ENCODE measurements around the gene ATOSA.

- TF ChIP-seq CTCF (conservative IDR thresholded peaks at IDR 0.05) (no peak), EZH2 (IDR thresholded peaks at IDR 0.05; ENCODE audit: low read depth) (no peak)
Observed at GRCh38 chr15:52717481-52717880, 38.3 kb upstream of the ATOSA start.

Measured in PC-9 (cell line).